Measurements from ENCODE around the gene NHLH1.

The NHLH1 gene

DNA sequence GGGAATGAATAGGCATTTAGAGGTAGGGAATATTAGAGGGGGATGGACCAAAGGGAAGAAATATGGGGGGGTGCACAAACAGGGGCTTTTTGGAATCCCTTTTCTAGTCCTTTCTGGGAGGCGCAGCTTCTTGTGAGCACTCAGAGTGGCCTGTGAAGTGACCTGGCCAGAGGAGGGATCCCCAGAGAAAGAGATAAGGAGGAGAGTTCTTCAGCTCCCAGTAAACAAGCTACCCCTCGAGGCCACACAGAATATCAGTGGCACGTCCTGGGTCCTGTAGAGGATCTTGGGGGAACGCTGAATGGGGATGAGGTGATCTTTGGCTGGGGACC is 52.9 kb downstream of the NHLH1 start:
- TF ChIP-seq, protein P1, sequence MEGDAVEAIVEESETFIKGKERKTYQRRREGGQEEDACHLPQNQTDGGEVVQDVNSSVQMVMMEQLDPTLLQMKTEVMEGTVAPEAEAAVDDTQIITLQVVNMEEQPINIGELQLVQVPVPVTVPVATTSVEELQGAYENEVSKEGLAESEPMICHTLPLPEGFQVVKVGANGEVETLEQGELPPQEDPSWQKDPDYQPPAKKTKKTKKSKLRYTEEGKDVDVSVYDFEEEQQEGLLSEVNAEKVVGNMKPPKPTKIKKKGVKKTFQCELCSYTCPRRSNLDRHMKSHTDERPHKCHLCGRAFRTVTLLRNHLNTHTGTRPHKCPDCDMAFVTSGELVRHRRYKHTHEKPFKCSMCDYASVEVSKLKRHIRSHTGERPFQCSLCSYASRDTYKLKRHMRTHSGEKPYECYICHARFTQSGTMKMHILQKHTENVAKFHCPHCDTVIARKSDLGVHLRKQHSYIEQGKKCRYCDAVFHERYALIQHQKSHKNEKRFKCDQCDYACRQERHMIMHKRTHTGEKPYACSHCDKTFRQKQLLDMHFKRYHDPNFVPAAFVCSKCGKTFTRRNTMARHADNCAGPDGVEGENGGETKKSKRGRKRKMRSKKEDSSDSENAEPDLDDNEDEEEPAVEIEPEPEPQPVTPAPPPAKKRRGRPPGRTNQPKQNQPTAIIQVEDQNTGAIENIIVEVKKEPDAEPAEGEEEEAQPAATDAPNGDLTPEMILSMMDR (IDR thresholded peaks at IDR 0.05; ENCODE audit: insufficient read depth, low read length, missing control alignments), result no peak
- ChIA-PET CTCF (no interaction called here), POLR2A (no interaction called here)
- H3K4me3 ChIP-seq (ENCODE audit: low read depth, low read length), result no peak overlapping the region
- DNase-seq (ENCODE audit: low read depth, low spot score), result no peak

DNA sequence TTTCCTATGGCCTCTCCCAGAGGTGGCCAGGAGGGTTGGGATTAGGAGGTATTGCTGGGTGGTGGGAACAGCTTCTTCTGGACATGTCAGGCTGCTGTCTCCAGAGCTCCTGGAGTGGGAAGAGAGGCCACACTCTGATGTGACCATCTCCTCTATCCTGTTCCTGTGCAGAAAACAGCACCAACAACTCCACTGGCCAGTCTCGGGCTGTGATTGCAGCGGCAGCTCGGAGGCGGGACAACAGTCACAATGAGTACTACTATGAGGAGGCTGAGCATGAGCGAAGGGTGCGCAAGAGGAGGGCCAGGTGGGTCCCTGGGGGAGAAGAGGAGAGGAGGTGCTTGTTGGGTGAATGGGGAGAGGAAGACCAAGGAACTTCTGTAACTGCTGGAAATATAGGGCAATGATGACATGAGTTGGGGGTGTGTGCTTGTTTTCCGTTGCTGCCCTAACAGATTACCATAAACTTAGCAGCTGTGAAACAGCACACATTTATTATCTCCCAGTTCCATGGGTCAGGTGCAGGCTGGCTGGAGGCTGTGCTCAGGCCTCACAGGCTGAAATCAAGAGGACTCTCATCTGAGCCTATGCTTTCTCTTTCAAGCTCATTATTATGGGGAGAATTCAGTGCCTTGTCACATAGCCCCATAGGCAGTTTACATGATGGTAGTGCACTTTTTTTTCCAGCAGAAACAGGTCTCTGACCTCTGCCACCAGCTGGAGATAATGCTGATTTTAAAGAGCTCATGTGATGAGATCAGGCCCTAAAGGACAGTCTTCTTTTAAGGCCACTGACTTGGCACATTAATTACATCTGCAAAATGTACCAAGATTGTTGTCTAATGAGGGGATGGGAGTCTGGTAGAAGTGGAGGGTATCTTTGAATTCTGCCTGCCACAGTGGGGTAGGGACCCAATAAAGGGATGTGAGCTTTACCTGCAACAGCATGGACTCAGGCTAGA is 54.3 kb downstream of the NHLH1 start:
- no peak for DNase-seq (ENCODE audit: low read depth, low spot score)
- ChIA-PET POLR2A (no interaction called here), CTCF (interaction anchor here (1.3 kb wide), 1 partner anchor 9 kb away, joined by 3 read pairs; no protein-coding TSS in a partner anchor)

DNA sequence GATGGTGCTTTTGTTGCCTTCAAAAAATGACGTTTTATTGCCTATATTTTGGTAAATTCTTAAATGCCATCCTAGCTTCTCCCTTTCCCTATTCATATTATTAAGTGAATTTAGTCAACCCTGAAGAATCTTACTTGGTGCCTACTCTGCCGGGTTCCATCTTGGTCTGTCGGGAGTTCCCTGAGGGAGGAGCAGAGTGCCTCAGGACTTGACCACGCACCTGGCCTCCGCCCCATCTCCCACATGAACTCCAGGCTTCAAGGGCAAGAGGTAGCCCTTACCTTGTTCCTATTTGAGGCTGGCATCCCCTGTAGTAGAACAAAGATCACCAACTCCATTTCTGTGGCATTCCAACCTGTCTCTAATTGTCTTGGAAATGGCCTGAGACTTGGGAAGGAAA is 55.0 kb downstream of the NHLH1 start:
- DNase-seq (ENCODE audit: low read depth, low spot score), result no peak
- ChIA-PET POLR2A (no interaction called here), CTCF (interaction anchor here (1.3 kb wide), 1 partner anchor 8 kb away, joined by 3 read pairs; no protein-coding TSS in a partner anchor)
- no peak overlapping the region for H3K4me3 ChIP-seq (ENCODE audit: low read depth, low read length)
- TF ChIP-seq, protein P1 (IDR thresholded peaks at IDR 0.05; ENCODE audit: insufficient read depth, low read length, missing control alignments), result no peak

More for the DNA sequence above, 54.3 kb downstream of the NHLH1 start:
- TF ChIP-seq, protein P1 (IDR thresholded peaks at IDR 0.05; ENCODE audit: insufficient read depth, low read length, missing control alignments), result no peak
- H3K4me3 ChIP-seq (ENCODE audit: low read depth, low read length), result no peak overlapping the region
